ENCODE measurements around the gene ST3GAL6.

- TF ChIP-seq EZH2 (IDR thresholded peaks at IDR 0.05; ENCODE audit: low read depth, low read length, severe bottlenecking) (no peak), NRF1 (IDR thresholded peaks at IDR 0.05; ENCODE audit: low read depth, low read length) (no peak), MAX (IDR thresholded peaks at IDR 0.05) (0 out of 2 replicates have a peak, but pooled peaks have one; percentile 20), HDAC2 (IDR thresholded peaks at IDR 0.05; ENCODE audit: borderline replicate concordance in 1 of 2, low read depth in 2 of 2, low read length in 2 of 2) (peak in 1 of 2 experiments; percentile 83; a peak in 1 of 4 replicates), CTCF (IDR thresholded peaks at IDR 0.05; ENCODE audit: control extremely low read depth in 1 of 3, insufficient read depth in 1 of 3, low read depth in 1 of 3, low read length in 3 of 3) (no peak), TAF1 (IDR thresholded peaks at IDR 0.05; ENCODE audit: low read depth, low read length) (0 out of 2 replicates have a peak, but pooled peaks have one; percentile 32), CREB1 (IDR thresholded peaks at IDR 0.05) (no peak), RFX5 (IDR thresholded peaks at IDR 0.05; ENCODE audit: borderline replicate concordance, low read depth, low read length) (no peak)
Observed at GRCh38 chr3:98732286-98733052, 30.7 kb upstream of the ST3GAL6 start.
